ENCODE results near the gene SUCLG2. TPM values are rescaled to one million over a fixed set of nuclear protein-coding genes. Genes with fewer than 3 reads are reported as not detected.
A peak's percentile ranks its signal among the peaks of the same experiment; 100 is the strongest.

Gene SUCLG2
- total and polyA plus RNA-seq, 12 donors: 28.3 to 122 (median 97.4) TPM

DNA sequence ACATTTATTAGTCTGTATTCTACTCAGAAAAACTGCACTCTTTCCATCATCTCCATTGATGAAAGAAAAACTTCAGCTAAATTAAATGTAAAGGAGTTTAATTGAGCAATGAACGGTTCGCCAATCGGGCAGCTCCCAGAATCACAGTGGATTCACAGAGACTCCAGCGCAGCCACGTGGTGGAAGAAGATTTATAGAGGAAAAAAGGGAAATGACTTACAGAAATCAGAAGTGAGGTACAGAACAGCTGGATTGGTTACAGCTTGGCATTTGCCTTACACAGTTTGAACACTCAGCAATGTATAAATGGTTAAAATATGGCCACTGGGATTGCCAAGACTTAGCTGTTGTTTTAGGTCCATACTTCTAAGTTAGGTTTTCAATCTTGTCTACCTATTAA lies 2.8 kb upstream of the SUCLG2 start:
- Histone ChIP-seq H3K4me1 (peaks cover 0 to 40% (median 21%) of the 10 kb centered on the region in 9 donors), H3K27ac (no peak overlapping the region), H3K4me3 (no peak overlapping the region), H3K36me3 (peaks cover 0 to 2% (median 0%) of the 10 kb centered on the region in 9 donors), H3K27me3 (no peaks in the 10 kb centered on the region), H3K9me3 (no peaks in the 10 kb centered on the region)
- intact Hi-C loops (cut with DNase I): no loop called here
- WGBS, 2 donors: 88 to 94% methylated on average over 5 of the region's 5 CpGs
- ATAC-seq (no peak), DNase-seq (no peak)
- TF ChIP-seq, protein P1, sequence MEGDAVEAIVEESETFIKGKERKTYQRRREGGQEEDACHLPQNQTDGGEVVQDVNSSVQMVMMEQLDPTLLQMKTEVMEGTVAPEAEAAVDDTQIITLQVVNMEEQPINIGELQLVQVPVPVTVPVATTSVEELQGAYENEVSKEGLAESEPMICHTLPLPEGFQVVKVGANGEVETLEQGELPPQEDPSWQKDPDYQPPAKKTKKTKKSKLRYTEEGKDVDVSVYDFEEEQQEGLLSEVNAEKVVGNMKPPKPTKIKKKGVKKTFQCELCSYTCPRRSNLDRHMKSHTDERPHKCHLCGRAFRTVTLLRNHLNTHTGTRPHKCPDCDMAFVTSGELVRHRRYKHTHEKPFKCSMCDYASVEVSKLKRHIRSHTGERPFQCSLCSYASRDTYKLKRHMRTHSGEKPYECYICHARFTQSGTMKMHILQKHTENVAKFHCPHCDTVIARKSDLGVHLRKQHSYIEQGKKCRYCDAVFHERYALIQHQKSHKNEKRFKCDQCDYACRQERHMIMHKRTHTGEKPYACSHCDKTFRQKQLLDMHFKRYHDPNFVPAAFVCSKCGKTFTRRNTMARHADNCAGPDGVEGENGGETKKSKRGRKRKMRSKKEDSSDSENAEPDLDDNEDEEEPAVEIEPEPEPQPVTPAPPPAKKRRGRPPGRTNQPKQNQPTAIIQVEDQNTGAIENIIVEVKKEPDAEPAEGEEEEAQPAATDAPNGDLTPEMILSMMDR (IDR thresholded peaks at IDR 0.05): no peak

DNA sequence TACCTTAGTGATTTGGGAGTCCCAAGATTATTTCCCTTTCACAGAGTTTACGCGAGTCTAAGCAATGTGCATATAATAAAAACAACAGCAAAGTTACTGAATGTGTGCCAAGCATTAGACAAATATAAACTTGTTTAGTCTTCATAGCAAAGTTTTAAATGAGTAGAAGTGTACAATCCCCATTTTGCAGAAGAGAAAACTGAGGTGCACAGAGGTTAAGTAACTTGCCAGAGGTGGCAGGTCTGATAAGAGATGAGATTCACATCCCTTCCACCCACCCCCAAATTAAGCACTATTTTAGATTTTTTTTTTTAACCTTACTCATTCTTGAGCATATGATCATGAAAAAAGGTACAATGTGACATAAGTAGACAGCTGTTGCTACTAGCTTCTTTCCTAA lies 2.2 kb upstream of the SUCLG2 start:
- no peak overlapping the region for H3K4me3 ChIP-seq
- no peaks in the 10 kb centered on the region for H3K27me3 ChIP-seq
- H3K4me1 ChIP-seq: peaks cover 0 to 45% (median 21%) of the 10 kb centered on the region in 9 donors
- intact Hi-C loops (cut with DNase I): no loop called here
- 95 to 97% methylated on average over 2 of the region's 2 CpGs for WGBS, 2 donors
- DNase-seq (no peak), ATAC-seq (no peak)
- H3K27ac ChIP-seq: no peak overlapping the region
- TF ChIP-seq, protein P1 (IDR thresholded peaks at IDR 0.05): no peak
- H3K36me3 ChIP-seq: peaks cover 0 to 2% (median 0%) of the 10 kb centered on the region in 9 donors
- no peaks in the 10 kb centered on the region for H3K9me3 ChIP-seq

DNA sequence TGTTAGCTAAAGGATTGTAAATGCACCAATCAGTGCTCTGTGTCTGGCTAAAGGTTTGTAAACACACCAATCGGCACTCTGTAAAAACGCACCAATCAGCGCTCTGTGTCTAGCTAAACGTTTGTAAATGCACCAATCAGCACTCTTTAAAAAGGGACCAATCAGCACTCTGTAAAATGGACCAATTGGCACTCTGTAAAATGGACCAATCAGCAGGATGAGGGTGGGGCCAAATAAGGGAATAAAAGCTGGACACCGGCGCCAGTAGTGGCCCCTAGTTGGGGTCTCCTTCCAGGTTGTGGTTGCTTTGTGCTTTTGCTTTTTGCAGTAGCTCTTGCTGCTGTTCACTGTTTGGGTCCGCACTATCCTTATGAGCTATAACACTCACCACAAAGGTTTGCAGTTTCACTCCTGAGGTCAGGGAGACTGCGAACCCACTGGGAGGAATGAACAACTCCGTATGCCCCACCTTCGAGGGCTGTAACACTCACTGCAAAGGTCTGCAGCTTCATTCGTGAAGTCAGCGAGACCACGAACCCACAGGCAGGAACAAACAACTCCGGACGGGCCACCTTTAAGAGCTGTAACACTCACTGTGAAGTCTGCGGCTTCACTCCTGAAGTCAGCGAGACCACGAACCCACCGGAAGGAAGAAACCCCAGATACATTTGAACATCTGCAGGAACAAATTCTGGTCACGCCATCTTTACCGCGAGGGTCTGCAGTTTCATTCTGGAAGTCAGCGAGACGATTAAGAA lies 1.1 kb upstream of the SUCLG2 start:
- Histone ChIP-seq H3K36me3 (peaks cover 0 to 2% (median 0%) of the 10 kb centered on the region in 9 donors), H3K27me3 (no peaks in the 10 kb centered on the region), H3K4me3 (peak overlapping the region in 9 of 10 donors; percentile 71 to 98 (median 89)), H3K4me1 (peaks cover 0 to 38% (median 21%) of the 10 kb centered on the region in 9 donors), H3K9me3 (no peaks in the 10 kb centered on the region), H3K27ac (peak overlapping the region in 8 of 10 donors; percentile 92 to 99 (median 96))
- intact Hi-C loops (cut with DNase I): no loop called here
- ATAC-seq: peak in 1 of 8 donors; percentile 10
- peak in 1 of 2 donors; percentile 11 for DNase-seq
- TF ChIP-seq, protein P1 (IDR thresholded peaks at IDR 0.05): no peak
- 89 to 90% methylated on average over 24 of the region's 24 CpGs for WGBS, 2 donors

DNA sequence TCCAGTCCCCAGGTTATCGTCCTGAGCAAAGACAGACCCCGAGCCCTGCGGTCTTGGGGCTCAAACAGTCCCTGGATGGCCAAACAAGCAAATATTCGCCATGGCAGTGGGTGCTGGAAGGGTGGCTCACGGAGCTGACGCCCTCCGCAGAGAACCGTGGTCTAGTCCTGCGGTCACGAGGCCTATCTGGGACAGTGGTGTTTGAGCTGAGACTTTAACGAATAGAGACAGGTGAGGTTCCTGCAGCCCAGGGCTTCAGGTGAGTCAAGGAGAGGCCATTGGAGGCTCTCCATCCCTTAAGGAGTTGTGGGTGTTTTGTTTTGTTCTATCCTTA lies 399 bp upstream of the SUCLG2 start:
- ATAC-seq: peak in 7 of 8 donors; percentile 4 to 70 (median 57)
- H3K27ac ChIP-seq: peak overlapping the region; percentile 81 to 99 (median 96)

More for the DNA sequence above, 399 bp upstream of the SUCLG2 start:
- H3K36me3 ChIP-seq: peaks cover 0 to 2% (median 0%) of the 10 kb centered on the region in 9 donors
- intact Hi-C loops (cut with DNase I): no loop called here
- DNase-seq: no peak
- TF ChIP-seq, protein P1 (IDR thresholded peaks at IDR 0.05): no peak
- no peaks in the 10 kb centered on the region for H3K9me3 ChIP-seq
- H3K4me3 ChIP-seq: peak overlapping the region; percentile 65 to 98 (median 88)
- H3K4me1 ChIP-seq: peaks cover 0 to 38% (median 23%) of the 10 kb centered on the region in 9 donors
- no peaks in the 10 kb centered on the region for H3K27me3 ChIP-seq
- 15% methylated on average over 11 of the region's 11 CpGs for WGBS, 2 donors
